ENCODE measurements around the gene TPGS1.

DNA sequence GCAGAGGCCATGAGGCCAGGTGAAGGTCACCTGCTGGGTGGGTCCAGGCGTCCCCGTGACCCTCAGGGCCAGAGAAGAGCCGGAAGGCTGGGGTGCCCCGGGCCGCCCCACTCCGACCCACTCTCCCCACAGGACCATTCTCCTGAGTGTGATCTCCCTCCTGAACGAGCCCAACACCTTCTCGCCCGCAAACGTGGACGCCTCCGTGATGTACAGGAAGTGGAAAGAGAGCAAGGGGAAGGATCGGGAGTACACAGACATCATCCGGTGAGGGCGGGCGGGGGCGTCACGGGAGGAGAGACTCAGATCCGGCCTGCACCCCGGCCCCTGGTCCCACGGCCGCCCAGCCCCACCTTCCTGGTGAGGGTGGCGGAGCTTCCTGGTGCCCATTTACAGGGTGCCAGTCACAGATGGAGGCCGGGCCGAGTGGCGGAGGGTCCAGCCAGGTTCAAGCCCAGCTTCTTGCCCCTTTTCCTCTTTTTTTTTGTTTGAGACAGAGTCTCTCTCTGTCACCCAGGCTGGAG is 29.6 kb downstream of the TPGS1 start:
- TF ChIP-seq, protein P1, sequence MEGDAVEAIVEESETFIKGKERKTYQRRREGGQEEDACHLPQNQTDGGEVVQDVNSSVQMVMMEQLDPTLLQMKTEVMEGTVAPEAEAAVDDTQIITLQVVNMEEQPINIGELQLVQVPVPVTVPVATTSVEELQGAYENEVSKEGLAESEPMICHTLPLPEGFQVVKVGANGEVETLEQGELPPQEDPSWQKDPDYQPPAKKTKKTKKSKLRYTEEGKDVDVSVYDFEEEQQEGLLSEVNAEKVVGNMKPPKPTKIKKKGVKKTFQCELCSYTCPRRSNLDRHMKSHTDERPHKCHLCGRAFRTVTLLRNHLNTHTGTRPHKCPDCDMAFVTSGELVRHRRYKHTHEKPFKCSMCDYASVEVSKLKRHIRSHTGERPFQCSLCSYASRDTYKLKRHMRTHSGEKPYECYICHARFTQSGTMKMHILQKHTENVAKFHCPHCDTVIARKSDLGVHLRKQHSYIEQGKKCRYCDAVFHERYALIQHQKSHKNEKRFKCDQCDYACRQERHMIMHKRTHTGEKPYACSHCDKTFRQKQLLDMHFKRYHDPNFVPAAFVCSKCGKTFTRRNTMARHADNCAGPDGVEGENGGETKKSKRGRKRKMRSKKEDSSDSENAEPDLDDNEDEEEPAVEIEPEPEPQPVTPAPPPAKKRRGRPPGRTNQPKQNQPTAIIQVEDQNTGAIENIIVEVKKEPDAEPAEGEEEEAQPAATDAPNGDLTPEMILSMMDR (IDR thresholded peaks at IDR 0.05): no peak
- no peak for TF ChIP-seq POLR2A (IDR thresholded peaks at IDR 0.05)
